Endothelial cell (in vitro differentiated cells): Measurements from ENCODE around the gene SMG1. TPM values are rescaled to one million over a fixed set of nuclear protein-coding genes. Genes with fewer than 3 reads are reported as not detected.

Source experiments
- DNase-seq: peaks from one replicate; pipeline ENCODE4 v3.0.0; 2021; ENCODE audit warnings: low spot score
- H3K27ac Mint-ChIP-seq: one replicate; pipeline ENCODE4 v1.8.0; 2021; ENCODE audit warnings: mixed read lengths, inconsistent platforms; ENCODE audit not compliant: unreplicated experiment
- H3K27me3 Mint-ChIP-seq: one replicate; pipeline ENCODE4 v1.8.0; 2021; ENCODE audit warnings: mild to moderate bottlenecking, moderate library complexity, mixed read lengths, inconsistent platforms; ENCODE audit not compliant: unreplicated experiment
- H3K36me3 Mint-ChIP-seq: one replicate; pipeline ENCODE4 v1.8.0; 2021; ENCODE audit warnings: mild to moderate bottlenecking, low read depth, mixed read lengths, inconsistent platforms; ENCODE audit not compliant: unreplicated experiment
- H3K4me1 Mint-ChIP-seq: one replicate; pipeline ENCODE4 v1.8.0; 2021; ENCODE audit warnings: mild to moderate bottlenecking, mixed read lengths, inconsistent platforms; ENCODE audit not compliant: unreplicated experiment
- H3K4me3 Mint-ChIP-seq: one replicate; pipeline ENCODE4 v1.8.0; 2021; ENCODE audit warnings: mild to moderate bottlenecking, mixed read lengths, inconsistent platforms; ENCODE audit not compliant: unreplicated experiment
- H3K9me3 Mint-ChIP-seq: one replicate; pipeline ENCODE4 v1.8.0; 2021; ENCODE audit warnings: mixed read lengths, inconsistent platforms; ENCODE audit not compliant: unreplicated experiment
- total RNA-seq: library from RNA; stranded (reverse); fragmentation: NEBNext Ultra II Directional; extraction: Animal tissue kit (Norgen Biotek cat#: 25700); gene quantifications from one replicate; pipeline ENCODE4 v1.2.1, GENCODE V29; 2021; ENCODE audit not compliant: unreplicated experiment
- TF ChIP-seq, protein P1 (sequence below): fragments of 200-600 bp; sonication (generic); IDR thresholded peaks from one replicate; pipeline ENCODE4 v1.5.0; 2021; ENCODE audit warnings: antibody characterized with exemption; ENCODE audit not compliant: unreplicated experiment

Gene SMG1
- total RNA-seq, 1 donor from 2014 or later = 70.1 TPM

DNA sequence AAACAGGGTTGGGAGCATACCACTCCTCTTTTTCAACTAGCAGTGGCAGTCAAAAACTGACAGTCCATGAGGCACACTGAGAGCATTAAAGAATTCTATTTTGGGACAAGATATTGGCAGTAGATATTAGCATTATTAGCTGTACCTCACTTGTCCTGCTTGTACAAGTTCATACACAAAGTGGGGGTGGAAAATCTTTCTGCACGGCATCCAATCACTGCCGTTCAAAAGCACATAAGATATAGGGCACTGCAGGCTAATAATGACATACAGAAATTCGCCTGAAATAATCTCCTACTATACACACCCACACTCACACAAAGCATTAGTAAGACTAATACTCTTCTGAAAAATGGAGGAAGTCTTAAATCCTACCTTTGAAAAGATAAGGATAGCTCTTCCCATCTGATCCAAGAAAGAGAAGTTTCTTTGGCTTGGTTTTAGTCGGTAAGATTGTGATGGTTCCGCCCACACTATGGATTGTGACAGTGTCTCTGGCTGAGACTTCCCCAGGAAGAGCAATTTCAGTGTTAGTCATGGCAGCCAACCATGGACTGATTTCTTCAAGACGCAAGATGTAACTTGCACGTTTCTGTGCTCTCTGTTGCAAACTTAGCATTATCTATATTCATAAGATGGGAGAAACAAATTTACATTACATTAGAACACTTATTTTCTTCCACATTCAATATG lies 84.2 kb downstream of the SMG1 start:
- Mint-ChIP-seq H3K9me3 (no peaks in the 10 kb centered on the region), H3K27ac (no peak overlapping the region), H3K36me3 (peaks cover 34% of the 10 kb centered on the region), H3K27me3 (no peaks in the 10 kb centered on the region), H3K4me3 (no peak overlapping the region), H3K4me1 (no peaks in the 10 kb centered on the region)
- TF ChIP-seq, protein P1, sequence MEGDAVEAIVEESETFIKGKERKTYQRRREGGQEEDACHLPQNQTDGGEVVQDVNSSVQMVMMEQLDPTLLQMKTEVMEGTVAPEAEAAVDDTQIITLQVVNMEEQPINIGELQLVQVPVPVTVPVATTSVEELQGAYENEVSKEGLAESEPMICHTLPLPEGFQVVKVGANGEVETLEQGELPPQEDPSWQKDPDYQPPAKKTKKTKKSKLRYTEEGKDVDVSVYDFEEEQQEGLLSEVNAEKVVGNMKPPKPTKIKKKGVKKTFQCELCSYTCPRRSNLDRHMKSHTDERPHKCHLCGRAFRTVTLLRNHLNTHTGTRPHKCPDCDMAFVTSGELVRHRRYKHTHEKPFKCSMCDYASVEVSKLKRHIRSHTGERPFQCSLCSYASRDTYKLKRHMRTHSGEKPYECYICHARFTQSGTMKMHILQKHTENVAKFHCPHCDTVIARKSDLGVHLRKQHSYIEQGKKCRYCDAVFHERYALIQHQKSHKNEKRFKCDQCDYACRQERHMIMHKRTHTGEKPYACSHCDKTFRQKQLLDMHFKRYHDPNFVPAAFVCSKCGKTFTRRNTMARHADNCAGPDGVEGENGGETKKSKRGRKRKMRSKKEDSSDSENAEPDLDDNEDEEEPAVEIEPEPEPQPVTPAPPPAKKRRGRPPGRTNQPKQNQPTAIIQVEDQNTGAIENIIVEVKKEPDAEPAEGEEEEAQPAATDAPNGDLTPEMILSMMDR = no peak
- no peak for DNase-seq

DNA sequence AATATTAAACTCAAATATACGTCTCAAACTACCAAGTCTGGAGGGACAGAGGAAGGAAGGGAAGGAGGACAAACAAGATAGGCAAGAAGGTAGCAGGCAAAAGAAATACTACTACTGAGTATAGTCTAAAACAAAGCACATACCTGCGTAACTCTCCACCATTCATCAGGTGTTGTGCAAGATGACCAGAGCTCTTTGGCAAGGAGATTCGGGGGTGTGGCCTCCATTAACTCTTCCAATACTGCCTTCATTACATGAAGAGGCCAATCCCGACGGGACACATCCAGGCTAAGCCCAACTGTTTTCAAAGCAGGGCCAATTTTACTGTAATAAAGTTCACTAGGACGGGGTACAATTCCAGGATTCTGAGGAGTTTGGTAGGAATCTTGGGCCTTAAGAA lies 86.7 kb downstream of the SMG1 start:
- DNase-seq = no peak
- Mint-ChIP-seq H3K27ac (no peak overlapping the region), H3K4me3 (no peak overlapping the region), H3K4me1 (no peaks in the 10 kb centered on the region), H3K36me3 (peaks cover 48% of the 10 kb centered on the region), H3K9me3 (no peaks in the 10 kb centered on the region), H3K27me3 (no peaks in the 10 kb centered on the region)
- TF ChIP-seq, protein P1 = no peak

- no peaks in the 10 kb centered on the region for H3K27me3 Mint-ChIP-seq
- no peak for DNase-seq
- H3K27ac Mint-ChIP-seq = no peak overlapping the region
- H3K36me3 Mint-ChIP-seq = peaks cover 41% of the 10 kb centered on the region
- H3K4me3 Mint-ChIP-seq = no peak overlapping the region
- no peaks in the 10 kb centered on the region for H3K9me3 Mint-ChIP-seq
- no peaks in the 10 kb centered on the region for H3K4me1 Mint-ChIP-seq
- TF ChIP-seq, protein P1 = no peak
These were observed 89.5 kb downstream of the SMG1 start for GRCh38 chr16:18836702-18837101.

GRCh38 chr16:18834864-18835263 lies 91.3 kb downstream of the SMG1 start:
- peaks cover 37% of the 10 kb centered on the region for H3K36me3 Mint-ChIP-seq

More at GRCh38 chr16:18834864-18835263, 91.3 kb downstream of the SMG1 start:
- no peak for DNase-seq
- TF ChIP-seq, protein P1 = no peak
- Mint-ChIP-seq H3K4me1 (no peaks in the 10 kb centered on the region), H3K9me3 (no peaks in the 10 kb centered on the region), H3K27me3 (no peaks in the 10 kb centered on the region), H3K27ac (no peak overlapping the region), H3K4me3 (no peak overlapping the region)
